GM10266 (cell line): Measurements from ENCODE around the gene KL.

Experiments used
- DNase-seq: peaks from one replicate; pipeline ENCODE4 v3.0.0; 2012; ENCODE audit errors: extremely low spot score
- TF ChIP-seq, protein P1 (sequence below): IDR thresholded peaks from 2 replicates; pipeline ENCODE4 v1.5.1; 2012; ENCODE audit warnings: mild to moderate bottlenecking, low read depth; ENCODE audit not compliant: control insufficient read depth, insufficient read depth; ENCODE audit errors: missing control alignments

Gene KL

DNA sequence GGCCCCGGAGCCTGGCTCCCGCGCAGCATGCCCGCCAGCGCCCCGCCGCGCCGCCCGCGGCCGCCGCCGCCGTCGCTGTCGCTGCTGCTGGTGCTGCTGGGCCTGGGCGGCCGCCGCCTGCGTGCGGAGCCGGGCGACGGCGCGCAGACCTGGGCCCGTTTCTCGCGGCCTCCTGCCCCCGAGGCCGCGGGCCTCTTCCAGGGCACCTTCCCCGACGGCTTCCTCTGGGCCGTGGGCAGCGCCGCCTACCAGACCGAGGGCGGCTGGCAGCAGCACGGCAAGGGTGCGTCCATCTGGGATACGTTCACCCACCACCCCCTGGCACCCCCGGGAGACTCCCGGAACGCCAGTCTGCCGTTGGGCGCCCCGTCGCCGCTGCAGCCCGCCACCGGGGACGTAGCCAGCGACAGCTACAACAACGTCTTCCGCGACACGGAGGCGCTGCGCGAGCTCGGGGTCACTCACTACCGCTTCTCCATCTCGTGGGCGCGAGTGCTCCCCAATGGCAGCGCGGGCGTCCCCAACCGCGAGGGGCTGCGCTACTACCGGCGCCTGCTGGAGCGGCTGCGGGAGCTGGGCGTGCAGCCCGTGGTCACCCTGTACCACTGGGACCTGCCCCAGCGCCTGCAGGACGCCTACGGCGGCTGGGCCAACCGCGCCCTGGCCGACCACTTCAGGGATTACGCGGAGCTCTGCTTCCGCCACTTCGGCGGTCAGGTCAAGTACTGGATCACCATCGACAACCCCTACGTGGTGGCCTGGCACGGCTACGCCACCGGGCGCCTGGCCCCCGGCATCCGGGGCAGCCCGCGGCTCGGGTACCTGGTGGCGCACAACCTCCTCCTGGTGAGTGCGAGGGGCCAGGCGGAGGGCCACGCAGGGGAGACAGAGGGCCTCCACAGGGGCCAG is at the start of gene KL:
Gene KL, plus strand, starts transcription at position 10 of the 909 bp plus-strand sequence. Its CDS starts 18 bp downstream, at position 28.
- TF ChIP-seq, protein P1, sequence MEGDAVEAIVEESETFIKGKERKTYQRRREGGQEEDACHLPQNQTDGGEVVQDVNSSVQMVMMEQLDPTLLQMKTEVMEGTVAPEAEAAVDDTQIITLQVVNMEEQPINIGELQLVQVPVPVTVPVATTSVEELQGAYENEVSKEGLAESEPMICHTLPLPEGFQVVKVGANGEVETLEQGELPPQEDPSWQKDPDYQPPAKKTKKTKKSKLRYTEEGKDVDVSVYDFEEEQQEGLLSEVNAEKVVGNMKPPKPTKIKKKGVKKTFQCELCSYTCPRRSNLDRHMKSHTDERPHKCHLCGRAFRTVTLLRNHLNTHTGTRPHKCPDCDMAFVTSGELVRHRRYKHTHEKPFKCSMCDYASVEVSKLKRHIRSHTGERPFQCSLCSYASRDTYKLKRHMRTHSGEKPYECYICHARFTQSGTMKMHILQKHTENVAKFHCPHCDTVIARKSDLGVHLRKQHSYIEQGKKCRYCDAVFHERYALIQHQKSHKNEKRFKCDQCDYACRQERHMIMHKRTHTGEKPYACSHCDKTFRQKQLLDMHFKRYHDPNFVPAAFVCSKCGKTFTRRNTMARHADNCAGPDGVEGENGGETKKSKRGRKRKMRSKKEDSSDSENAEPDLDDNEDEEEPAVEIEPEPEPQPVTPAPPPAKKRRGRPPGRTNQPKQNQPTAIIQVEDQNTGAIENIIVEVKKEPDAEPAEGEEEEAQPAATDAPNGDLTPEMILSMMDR: no peak
- DNase-seq: peak; percentile 56

DNA sequence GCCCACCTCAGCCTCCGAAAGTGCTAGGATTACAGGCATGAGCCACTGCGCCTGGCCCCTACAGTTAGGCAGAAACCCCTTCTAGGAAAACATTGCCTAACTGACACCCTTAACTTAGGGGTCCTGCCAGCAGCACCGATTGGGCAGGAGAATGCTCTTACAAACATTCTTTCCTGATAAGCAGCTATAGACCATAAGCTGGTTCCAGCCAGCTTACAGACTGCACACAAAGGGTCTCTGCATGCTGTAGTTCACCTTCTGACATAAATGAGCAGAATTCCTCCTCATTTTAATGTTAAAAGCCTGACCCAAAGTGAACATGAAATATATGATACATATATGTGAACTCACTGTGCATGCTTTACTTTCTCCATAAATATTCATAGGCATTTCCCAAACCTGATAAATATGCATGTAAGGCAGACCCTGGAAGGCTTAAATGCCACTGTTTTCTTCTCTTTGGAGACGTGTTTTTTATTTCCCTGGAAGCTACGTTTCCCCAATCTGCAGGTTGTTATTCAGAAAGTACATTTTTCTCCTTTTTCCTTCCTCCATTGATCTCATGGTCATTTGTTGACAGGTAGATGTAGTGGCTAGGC is 48.5 kb upstream of the KL start:
- DNase-seq: no peak
- TF ChIP-seq, protein P1: no peak

DNA sequence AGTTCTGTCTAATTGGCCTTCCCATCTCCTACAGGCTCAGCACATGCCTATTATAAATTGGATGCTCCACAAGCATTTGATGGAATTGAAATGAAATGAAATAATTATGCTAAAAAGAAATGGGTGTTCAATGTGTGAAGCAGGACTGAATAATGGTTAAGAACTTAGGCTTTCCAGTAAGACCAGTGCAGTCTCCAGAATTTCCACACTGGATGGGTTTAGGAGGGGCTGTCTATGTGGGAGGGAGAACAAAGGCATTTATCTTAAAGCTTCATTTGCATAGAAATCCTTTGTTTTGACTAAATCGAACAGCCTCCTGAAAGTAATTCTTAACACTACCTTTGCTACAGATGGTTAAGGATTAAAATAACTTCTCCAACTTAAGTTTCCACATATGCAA is 47.9 kb upstream of the KL start:
- no peak for DNase-seq
- TF ChIP-seq, protein P1: no peak

DNA sequence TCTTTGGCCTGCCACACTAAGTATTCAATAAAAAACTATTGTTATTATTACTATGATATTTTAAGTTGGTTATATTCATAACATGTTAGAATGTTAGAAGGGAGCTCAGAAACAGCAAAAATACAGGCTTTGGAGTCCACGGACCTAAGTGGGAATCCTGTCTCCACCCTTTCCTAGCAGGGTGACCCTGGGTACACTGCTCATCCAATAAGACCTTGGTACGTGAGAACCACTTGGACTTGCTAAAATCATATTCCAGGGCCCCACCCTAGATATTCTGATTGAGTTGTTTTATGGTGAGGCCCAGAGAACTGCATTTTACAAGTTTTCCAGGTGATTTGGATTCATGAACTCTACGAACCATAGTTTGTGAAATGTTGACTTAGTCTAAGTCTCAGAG is 47.4 kb upstream of the KL start:
- TF ChIP-seq, protein P1: no peak
- no peak for DNase-seq

DNA sequence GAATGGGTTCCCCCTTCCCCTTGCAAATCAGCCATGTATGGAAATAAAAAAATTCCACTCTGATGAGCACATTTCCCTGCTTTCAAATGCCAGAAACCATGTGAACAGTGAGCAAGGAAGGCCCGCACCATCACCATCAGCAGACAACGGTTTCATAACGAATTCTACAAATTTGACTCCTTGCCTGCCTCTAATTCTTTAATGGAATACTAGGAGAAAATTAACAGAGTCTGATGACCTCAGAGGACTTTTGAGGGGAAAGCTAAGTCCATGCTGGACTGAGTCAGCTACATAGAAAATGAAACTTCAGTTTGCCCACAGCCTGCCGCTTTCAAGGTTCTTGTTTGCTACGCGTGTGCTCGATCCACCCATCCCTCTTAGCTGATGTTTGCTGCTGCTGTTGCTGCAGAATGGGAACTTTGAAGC is 46.7 kb upstream of the KL start:
- TF ChIP-seq, protein P1: no peak
- DNase-seq: peak; percentile 36

DNA sequence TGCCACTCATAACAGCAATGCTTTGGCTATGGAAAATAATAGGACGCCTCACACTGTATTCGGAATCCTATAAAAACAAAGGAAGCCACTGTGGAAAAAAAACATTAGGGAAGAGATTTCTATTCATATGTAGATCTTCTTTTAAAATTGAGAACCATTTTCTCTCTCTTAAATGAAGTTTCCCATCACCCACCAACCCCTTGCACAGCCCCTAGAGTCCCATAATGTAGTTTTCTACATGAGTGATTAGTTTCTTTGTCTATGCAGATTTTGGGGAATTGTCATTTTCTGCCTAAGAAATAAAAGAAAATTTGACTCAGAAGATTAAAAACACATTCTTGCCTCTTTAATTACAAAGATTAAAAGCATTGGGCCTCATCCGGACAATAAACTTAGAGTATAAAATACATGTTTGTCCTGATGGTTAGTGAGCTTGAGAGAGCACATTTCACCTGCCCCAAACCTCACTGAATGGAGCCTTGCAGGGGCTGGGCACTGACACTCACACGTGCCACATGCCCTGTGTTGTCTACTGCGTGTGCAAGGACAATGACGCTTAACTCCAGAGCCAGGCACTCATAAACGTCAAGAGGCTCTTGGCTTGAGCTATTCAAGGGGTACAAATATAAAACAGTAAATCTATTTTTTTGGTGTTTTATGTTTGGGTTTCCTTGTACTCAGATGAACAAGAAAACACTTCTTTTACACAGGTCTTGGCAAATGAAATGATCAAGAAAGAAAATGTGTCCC is 40.0 kb upstream of the KL start:
- TF ChIP-seq, protein P1: no peak
- DNase-seq: no peak
